HG02571 (cell line): ENCODE data around the gene SUN3.
"Not testable (repeated sequence)": the region's sequence is repeated elsewhere in the genome, so short reads cannot be mapped to it uniquely, and the experiment has no call there.

Source experiments
- ATAC-seq: cut with Tn5 transposase; IDR thresholded peaks from one replicate; pipeline ENCODE4 v1.9.1; 2021; ENCODE audit warnings: mild to moderate bottlenecking, moderate library complexity; ENCODE audit not compliant: unreplicated experiment

Gene SUN3

GRCh38 chr7:47946581-47947354, 82.1 kb downstream of the SUN3 start:
- ATAC-seq = no peak

- peak; percentile 55 for ATAC-seq
Measured at GRCh38 chr7:47945261-47946015, 83.5 kb downstream of the SUN3 start.

DNA sequence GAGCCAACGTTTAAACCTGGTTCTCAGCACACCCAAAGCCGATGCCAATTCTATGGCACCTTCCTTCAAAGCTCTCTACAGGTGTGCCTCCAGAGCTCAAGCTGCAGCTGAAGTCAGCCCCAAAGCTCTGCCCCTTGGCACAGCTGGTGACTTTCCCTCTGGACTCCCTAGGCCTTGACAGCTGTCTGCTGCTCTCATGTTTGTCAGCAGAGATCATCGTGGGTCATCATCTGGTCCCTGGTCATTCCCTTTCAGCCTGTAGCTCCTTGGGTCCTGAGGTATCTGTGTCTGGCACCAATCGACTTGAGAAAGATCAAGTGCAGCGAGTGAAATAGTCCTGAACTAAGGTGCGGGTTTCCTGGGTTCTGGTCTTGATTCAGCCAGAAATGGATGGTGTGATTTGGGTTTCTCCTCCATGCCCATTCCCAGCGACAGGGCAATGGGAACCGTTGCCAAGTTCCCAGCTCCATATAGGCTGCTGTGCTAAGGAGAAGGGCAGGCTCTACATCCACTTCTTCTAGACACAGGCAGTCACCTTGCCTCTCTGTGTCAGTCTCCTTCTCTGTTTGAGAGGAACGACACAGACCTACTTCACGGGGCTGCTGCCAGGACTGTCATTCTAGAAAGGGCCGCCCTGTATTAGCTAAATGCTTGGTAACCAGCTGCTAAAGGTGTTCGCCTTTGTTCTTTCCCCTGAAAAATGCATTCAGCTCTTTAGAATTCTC, 84.2 kb downstream of the SUN3 start:
- no peak for ATAC-seq

GRCh38 chr7:47943676-47944474, 85.0 kb downstream of the SUN3 start:
- no peak for ATAC-seq

DNA sequence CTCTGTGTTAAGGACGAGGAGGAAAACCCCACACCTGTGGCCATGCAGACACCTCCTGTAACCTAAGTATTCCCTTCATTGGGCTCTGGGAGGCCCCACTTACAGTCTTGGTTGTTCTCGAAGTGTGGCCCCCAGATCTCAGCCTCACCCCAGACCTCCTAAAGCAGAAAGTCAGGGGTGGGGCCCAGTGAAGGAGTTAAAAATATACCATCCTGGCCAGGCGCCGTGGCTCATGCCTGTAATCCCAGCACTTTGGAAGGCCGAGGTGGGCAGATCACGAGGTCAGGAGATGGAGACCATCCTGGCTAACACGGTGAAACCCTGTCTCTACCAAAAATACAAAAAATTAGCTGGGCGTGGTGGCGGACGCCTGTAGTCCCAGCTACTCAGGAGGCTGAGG, 86.3 kb downstream of the SUN3 start:
- not testable (repeated sequence) for ATAC-seq

DNA sequence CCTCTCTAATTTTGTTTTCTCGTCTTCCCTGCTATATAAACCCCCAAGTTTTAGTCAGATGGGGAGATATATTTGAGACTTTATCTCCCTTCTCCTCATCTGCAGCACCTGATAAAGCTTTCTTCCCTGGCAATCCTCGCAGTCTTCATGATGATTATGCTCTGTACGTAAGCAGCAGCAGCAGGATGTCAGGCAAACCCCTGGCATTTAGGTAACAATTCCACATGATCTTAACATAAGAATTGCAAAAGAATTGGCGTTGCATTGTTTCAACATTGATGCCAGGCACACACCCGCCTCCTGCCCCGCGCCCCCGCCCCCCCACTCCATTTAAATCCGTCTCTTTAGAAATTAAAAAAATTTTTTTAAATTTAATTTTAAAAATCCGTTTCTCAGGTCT, 86.8 kb downstream of the SUN3 start:
- no peak for ATAC-seq

DNA sequence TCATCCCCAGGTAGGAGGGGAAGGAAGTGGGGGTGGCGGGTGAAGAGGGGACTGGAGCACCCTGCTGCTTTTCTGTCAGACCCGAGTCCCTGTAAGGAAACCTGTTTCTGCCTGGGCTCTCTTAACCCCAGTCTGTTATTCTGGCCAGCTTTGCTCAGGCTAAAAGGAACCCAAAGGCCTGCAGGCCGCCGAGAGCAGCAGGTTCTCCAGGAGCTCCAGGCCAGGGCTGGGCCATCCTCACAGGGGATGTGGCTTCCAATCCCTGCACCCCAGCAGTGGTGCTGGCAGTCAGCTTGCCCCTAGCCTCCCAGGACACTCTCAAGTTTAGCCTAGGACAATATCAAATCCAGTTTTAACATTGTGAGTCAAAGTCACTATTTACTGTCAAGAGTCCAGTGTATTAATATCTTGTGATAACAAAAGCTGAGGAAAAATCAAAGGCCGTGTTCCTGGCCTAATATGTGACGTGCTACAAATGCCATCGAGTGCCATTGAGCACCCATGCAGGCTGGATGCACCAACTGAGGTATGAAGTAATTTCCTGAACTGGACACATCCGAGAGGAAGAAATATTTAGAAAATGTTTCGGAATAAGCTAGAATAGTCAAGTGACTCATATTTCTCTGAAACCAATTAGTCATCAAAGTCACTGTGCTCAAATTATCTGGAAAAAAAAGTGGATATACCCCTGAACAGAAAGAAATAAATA, 87.6 kb downstream of the SUN3 start:
- ATAC-seq = no peak

DNA sequence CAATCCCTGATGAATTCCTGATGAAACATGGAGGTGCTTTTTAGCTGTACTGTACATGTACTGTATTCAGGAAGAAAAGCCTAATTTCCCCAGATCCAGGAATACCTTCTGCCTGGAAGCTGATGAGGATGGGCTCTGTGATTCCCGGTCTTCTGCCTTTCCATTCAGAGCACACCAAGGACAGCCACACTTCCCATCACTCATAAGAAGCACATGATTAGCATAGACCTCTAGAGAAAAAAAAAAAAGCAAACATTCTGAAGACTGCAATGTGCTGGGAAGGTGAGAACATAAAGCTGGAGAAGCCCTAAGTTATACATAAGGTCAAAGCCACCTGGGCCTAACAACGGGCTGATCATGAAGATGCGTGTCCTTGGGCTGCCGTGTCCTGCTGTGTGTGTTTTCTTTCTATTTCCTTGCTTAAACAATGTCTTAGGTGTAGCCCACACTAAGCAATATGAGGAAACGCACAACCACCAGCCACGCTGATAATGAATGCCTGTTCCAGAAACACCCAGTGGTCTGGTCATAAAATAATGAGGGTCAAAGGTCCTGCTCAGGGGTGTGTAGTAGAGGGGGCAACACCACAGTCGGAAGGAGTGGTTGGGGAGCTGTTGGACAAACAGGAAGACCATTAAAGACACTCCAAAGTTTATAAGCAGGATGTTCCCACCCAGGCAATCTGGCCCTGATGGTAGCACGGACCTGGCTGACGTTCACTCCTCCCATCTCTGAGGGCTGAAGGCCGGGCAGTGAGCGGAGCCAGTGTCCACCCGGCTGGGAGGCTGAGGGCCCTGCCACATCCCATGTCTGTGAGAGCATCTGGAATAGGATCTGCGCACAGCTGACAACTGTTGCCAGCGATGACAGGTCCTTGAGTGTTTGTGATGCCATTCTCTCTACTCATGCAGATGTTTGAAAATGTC, 88.6 kb downstream of the SUN3 start:
- no peak for ATAC-seq

- ATAC-seq = no peak
Measured at GRCh38 chr7:47939425-47940036, 89.4 kb downstream of the SUN3 start.

- no peak for ATAC-seq
Measured at GRCh38 chr7:47938574-47939165, 90.2 kb downstream of the SUN3 start.

- ATAC-seq = peak; percentile 44
Measured at GRCh38 chr7:47937711-47938573, 91.0 kb downstream of the SUN3 start.
